NCI-H510A (cell line): ENCODE data around the gene ASF1A.
"Not testable (repeated sequence)": the region's sequence is repeated elsewhere in the genome, so short reads cannot be mapped to it uniquely, and the experiment has no call there.

Experiments
- DNase-seq: peaks from one replicate; lab custom pipeline; 2025; lab: John Stamatoyannopoulos, UW

ASF1A gene

GRCh38 chr6:118893807-118894424 is at the start of gene ASF1A:
Gene ASF1A (plus strand): TSS chr6:118894152. CDS start chr6:118894414, 262 bp downstream.
- peak; percentile 91 for DNase-seq

GRCh38 chr6:118844915-118845314 is 49.0 kb upstream of the ASF1A start:
- no peak for DNase-seq

DNA sequence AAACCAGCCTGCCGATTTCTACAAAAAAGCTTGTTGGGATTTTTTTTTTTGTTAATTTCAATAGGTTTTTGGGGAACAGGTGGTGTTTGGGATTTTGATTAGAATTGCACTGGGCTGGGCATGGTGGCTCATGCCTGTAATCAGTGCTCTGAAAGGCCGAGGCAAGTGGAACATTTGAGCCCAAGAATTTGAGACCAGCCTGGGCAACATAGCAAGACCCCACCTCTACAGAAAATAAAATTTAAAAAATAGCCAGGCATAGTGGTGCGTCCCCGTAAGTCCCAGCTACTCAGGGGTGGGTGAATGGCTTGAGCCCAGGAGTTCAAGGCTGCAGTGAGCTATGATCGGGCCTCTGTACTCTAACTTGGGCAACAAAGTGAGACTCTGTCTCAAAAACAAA is 40.5 kb upstream of the ASF1A start:
- DNase-seq: no peak

GRCh38 chr6:118856301-118856700 is 37.7 kb upstream of the ASF1A start:
- DNase-seq: no peak

GRCh38 chr6:118859517-118860064 is 34.4 kb upstream of the ASF1A start:
- DNase-seq: no peak

DNA sequence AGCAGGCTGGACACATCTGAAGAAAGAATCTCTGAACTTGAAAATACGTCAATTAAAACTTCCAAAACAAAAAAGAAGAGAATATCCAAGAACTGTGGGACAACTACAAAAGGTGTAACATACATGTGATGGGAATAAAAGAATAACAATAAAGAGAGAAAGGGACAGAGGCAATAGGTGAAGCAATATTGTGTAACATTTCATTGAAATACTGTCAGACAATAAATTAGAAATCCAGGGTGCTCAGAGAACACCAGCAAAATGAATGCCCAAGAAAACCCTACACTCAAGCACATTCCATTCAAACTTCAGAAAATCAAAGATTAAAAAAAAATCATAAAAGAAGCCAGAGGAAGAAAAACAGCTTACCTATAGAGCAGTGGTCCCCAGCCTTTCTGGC is 33.6 kb upstream of the ASF1A start:
- no peak for DNase-seq

- no peak for DNase-seq
These were observed 33.1 kb upstream of the ASF1A start for GRCh38 chr6:118860880-118861279.

- no peak for DNase-seq
These were observed 31.5 kb upstream of the ASF1A start for GRCh38 chr6:118862443-118862842.

GRCh38 chr6:118864341-118865099 is 29.4 kb upstream of the ASF1A start:
- DNase-seq: no peak

GRCh38 chr6:118865100-118865391 is 28.9 kb upstream of the ASF1A start:
- no peak for DNase-seq

DNA sequence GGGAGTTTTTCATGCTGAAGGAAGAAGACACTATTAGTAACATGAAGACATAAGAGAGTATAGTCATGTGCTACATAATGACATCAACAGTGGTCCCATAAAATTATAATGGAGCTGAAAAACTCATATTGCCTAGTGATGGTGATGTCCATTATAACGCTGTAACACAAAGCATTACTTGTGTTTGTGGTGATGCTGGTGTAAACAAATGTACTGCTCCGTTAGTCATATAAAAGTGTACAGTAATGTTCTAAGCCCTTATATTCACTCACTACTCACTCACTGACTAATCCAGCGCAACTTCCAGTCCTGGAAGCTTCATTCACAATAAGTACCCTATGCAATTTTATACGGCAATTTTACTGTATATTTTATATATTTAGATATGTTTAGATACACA is 26.8 kb upstream of the ASF1A start:
- DNase-seq: no peak

- not testable (repeated sequence) for DNase-seq
These were observed 25.1 kb upstream of the ASF1A start for GRCh38 chr6:118868901-118869300.

- no peak for DNase-seq
These were observed 24.6 kb upstream of the ASF1A start for GRCh38 chr6:118869350-118869749.

DNA sequence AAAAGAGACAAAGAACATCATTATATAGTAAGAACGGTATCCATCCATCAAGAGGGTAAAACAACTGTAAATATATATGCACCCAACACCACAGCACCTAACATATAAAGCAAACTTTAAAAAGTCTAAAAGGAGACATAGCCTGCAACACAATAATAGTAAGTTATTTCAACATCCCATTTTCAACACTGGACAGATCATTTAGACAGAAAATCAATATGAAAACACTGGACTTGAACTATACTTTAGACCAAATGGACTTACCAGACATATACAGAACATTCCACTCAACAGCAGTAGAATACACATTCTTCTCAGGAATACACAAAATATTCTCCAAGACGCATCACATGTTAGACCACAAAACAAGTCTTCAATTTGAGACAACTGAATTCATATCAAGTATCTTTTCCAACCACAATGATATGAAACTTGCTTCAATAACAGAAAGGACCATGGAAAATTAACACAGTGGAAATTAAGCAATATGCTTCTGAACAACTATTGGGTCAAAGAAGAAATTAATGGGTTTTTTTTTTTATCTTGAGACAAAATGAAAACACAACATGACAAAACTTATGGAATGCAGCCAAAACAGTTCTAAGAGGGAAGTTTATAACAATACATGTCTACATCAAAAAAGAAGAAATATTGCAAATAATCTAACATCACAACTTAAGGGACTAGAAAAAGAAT is 23.9 kb upstream of the ASF1A start:
- DNase-seq: no peak

- no peak for DNase-seq
These were observed 22.6 kb upstream of the ASF1A start for GRCh38 chr6:118871331-118871730.

- no peak for DNase-seq
These were observed 21.6 kb upstream of the ASF1A start for GRCh38 chr6:118872318-118872717.

GRCh38 chr6:118872726-118873125 is 21.2 kb upstream of the ASF1A start:
- no peak for DNase-seq

- DNase-seq: no peak
These were observed 20.7 kb upstream of the ASF1A start for GRCh38 chr6:118873239-118873638.

- peak; percentile 45 for DNase-seq
These were observed 18.3 kb upstream of the ASF1A start for GRCh38 chr6:118875672-118876071.

- no peak for DNase-seq
These were observed 17.8 kb upstream of the ASF1A start for GRCh38 chr6:118876198-118876597.

DNA sequence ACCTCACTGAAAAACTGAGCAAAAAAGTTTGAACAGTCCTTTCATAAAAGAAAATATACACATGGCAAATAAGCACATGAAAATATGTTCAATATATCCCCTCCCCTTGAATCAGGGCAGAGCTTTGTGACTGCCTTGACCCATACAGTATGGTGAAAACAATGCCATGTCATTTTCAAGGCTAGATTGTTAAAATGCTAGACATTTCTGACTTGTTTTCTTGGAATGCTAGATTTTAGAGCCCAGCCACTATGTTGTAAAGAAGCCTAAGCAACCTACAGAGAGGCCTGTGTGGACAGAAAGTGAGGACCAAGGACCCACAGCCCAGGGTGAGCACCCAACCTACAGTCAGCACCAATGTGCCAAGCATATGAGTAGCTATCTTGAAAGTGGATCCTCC is 17.1 kb upstream of the ASF1A start:
- no peak for DNase-seq

GRCh38 chr6:118877806-118878205 is 16.1 kb upstream of the ASF1A start:
- DNase-seq: no peak
